HuH-7.5 (cell line): Measurements from ENCODE around the gene ORMDL3.

ENCODE experiments used
- DNase-seq: peaks from one replicate; pipeline ENCODE4 v3.0.0; 2011; ENCODE audit warnings: low spot score

The ORMDL3 gene, protein sequence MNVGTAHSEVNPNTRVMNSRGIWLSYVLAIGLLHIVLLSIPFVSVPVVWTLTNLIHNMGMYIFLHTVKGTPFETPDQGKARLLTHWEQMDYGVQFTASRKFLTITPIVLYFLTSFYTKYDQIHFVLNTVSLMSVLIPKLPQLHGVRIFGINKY

DNA sequence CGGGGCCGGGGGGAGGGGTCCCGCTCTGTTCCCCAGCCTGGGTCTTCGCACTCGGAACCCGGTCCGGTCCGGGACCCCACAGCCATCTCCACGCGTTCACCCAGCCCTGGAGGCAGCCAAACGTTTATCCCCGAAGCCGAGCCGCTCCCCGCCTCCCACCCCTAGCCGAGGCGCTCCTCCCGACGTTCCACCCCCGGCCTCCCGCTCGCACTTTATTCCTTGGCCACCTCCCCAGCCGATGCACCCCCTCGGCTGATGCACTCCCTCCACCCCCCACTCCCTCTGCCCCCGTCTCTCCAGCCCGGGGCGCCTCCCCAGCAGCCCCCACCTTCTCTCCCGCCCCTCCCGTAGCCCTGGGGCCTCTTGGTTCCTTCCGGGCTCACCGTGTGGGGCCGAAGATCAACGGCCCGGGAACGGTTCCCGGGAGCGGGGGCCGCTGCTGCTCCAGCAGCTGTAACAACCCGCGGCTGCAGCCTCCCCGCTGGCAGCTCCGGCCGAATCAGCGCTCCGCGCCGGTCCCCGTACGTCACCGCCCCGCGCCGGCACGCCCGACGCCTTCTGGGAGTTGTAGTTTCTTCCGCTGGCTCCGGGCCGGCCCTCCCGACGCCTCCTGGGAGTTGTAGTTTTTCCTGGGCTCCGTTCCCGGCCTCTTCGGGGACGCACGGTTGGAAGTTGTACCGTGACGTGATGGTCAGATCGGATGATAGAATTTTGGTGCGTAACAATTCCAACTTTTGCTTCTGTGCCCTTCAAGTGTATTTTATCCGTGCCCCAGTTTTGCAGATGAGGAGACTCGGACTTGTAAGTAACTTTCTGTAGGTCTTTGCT, at the start of gene ORMDL3, which contains the start of gene LRRC3C:
TSS of gene ORMDL3 (minus strand) at position 501 of the 828 bp plus-strand sequence. CDS start 3,398 bp downstream, outside the sequence.
TSS of gene LRRC3C (plus strand) at position 632 of the 828 bp plus-strand sequence. CDS start 13,792 bp downstream, outside the sequence.
- DNase-seq: peak; percentile 68

DNA sequence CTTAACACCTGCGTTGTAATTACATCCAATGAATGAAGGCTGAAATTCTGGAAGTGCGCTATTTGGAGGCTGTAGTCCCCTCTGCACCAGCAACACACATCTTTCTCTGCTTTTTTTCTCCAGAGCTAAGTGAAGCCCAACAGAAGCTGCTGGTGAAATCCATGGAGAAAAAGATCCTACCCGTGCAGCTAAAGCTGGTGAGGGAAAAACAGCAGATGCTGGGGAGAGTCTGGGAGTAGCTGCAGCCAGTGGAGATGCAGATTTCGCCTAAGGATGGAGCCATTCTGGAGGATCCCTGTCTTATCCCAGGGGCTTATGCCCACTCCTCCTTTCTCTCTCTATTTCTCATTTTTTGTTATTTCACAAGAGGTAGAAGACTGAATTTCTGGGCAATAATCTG, 48.4 kb upstream of the ORMDL3 start:
- no peak for DNase-seq

DNA sequence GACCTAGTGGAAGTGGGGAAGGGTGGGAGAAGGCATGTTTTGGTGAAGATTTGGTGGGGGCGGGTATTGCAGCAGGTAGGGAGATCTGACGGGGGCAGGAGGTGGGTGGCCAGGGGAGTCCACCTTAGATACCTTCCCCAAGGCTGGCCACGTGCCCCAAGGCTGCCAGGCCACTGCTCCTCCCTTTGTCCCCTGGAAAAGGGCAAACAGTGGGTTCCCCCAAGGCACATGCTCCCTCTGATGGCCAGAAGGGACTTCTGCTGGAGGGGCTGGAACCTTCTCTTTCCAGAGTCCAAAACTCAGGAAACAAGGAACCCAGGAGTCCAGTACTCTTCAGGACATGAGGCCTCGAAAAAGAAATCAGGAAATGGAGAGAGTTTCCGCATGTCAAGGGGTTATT, 47.0 kb upstream of the ORMDL3 start:
- no peak for DNase-seq

DNA sequence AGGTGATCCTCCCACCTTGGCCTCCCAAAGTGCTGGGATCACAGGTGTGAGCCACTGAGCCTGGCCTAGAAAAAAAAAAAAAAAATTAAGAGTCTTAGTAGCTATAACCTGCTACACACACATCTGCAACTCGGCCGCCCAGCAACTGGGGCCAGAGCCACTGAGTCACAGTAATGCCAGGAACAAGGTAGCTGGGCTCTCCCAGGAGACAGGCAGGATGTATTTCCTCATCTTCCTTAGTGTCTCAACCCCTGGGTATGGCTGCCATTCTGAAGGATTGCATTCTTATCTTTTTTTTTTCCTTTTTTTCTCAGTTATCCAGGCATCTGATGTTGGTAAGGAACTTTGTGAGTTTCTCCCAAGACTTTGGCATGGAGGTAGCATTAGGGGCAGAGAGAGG, 46.1 kb upstream of the ORMDL3 start:
- no peak for DNase-seq

DNA sequence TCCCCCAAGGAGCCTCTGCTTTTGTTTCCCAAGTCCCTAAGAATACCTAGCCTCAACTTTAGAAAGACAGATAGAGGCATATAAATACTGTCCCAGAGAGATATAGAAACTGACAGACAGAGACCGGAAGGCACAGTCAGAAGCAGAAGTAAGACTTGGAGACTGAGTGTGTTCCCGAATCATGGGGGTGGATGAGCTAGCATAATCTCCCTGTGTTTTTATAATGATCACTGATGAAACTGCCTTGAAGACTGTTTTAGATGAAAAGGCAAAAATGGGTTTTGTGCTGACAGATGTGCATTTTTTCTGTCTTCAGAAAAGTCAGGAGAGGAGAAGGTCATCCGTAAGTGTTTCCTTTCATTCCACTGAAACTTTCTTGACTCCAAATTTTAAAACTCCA, 44.9 kb upstream of the ORMDL3 start:
- no peak for DNase-seq

DNA sequence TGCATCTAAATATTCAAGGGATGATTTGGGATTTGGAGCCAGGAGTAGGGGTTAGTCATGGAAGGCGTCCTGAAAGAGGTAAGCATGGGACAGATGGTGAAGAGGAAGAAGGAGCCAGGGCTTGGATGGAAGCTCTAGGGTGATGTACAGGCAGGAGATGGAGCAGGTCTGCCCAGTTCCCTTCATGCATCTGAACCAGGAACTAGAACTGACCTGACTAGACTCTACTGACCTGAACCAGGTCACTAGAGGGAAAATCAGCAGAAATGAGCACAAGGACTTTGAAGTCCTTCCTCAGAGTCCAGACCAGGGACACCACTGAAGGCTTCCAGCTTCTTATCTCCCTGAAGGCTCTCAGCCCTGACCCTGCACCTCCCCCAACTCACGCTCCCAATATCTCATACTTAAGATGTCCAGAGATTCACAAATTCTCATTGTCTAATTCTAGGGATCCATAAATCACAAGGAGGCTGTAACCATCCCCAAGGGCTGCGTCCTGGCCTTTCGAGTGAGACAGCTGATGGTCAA, 43.7 kb upstream of the ORMDL3 start:
- DNase-seq: no peak

DNA sequence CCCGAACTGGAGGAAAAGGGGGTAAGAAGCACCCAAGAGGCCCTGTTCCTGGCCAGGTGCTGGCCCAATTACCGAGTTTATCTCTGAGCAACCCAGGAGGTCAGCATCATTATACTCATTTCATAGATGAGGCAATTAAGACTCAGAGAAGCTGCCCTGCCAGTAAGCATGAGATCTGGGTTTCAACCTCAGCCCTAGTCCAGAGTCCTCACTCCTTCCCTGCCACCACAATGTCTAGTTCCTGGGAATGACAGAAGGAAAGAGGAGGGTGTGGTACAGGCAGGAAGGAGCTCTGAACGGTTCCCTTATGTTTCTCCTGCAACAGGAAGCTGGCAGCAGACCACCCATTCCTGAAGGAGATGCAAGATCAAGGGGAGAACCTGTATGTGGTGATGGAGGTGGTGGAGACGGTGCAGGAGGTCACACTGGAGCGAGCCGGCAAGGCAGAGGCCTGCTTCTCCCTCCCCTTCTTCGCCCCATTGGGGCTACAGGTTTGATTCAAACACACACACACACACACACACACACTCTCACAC, 42.8 kb upstream of the ORMDL3 start:
- DNase-seq: no peak

DNA sequence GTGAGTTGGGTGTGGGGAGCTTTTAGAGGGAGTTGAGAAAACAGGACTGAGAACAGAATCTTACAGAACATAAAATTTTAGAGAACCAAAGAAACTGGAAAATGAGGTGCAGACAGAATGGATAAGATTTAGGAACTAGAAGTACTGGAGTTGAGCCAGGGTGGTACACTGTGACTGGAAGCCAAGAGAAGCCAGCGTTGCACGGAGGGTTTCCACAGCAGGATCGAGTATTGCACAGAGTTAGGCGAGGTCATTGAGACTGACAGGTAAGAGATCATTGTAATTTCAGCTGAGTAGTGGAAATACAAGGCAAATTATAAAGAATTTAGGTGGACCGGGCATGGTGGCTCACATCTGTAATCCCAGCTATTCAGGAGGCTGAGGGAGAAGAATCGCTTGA, 42.0 kb upstream of the ORMDL3 start:
- no peak for DNase-seq

DNA sequence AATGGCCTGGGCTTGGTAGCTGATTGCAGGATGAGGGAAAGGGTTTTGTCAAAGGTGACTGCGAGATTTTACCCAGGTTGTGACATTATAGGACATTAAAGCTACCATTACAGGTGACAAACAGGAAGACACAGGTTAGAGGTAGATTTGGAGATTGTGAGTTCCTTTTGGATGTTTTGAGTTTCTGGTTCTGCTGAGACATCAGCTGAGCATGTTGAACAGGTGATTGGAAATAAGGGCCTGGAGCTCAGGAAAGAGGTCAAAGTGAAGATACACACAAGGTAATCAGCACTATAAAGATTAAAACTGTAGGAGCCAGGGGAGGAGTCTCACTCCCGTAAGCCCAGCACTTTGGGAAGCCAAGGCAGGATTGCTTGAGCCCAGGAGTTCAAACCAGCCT, 41.4 kb upstream of the ORMDL3 start:
- DNase-seq: no peak

DNA sequence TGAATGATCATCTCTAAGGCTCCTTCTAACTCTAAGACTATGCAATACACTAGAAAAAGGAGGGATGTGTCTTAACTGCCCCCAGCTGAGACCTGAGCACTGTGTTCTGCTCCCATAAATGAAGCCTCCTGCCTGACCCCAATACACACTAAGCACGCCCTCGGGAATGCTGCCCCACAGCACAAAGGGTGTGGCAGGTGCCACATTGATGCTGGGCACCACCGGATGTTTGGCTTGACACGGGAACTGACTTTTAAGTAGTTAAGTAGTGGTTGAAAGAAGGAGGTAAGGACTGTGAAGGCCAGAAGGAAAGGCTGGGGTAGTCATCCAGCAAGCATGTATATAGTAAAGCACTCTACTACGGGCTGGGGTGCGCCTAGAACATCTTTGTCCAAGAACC, 39.4 kb upstream of the ORMDL3 start:
- no peak for DNase-seq

DNA sequence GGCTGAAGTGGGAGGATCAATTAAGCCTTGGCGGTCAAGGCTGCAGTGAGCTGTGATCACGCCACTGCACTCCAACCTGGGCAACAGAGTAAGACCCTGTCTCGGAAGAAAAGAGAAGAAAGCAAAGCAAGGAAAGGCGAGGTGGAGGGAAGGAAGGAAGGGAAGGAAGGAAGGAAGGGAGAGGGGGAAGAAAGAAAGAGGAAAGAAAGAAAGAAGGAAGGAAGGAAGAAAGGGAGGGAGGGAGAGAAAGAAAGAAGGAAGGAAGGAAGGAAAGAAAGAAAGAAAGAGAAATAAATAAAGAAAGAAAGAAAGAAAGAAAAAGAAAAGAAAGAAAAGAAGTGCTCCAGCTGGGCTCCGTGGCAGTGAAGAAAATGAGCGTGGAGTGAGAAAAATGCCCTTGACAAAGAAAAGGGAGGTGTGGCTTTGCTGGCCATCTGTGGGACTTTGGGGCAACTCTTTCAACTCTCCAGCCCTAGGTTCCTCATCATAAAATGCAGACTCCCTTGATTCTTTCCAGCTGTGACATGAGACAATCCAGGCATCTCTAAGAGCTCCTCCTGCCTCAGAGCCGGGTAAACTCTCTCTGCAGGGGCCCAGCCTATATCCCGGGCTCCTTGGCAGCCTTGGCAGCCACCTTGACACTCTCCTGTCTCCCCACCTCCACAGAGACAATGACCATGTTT, 37.8 kb upstream of the ORMDL3 start:
- DNase-seq: no peak

DNA sequence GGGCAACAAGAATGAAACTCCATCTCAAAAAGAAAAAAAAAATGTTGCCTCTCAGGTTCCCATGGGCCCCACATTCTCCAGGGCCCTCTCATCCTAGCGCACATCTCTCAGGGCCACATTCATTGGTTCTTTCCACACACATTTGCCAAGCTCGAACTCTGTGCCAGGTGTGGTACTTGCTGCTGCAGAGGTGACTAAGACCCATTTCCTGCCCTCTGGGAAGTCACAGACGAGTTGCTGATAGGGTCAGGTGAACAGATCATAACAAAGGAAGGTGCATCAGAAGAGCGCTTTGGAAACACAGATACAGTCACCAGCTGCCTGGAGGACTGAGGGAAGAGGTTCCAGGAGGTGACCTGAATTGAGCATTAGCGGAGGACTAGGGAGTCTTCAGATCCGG, 36.4 kb upstream of the ORMDL3 start:
- DNase-seq: no peak

DNA sequence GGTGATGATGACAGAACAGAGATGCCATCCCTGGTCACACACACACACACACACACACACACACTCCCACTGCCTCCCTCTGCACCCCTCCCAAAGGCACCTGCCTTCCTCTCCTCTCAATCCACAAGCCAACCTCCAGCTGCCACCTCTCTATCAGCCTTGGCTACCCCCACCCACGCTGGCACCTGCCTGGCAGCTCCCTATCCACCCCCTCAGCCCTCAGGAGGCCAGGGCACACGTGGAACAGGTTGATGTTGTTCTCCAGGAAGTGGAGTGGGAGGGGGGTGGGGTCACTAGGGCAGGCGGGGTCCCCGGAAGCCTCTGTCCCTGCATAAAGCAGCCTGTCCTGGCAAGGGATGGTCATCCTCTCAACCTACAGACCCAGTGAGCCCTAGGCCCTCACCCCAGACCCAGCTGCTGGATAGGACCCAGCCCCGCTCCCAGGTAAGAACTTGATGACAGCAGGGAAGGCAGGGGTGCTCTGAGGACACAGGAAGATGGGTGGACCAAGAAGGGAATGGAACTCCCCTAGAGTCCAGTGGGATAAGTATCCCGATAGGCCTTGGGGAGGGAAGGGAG, 35.3 kb upstream of the ORMDL3 start, which contains the start of gene GSDMA:
TSS of gene GSDMA (plus strand) at position 363 of the 579 bp plus-strand sequence. CDS start 2,684 bp downstream, outside the sequence.
- no peak for DNase-seq

DNA sequence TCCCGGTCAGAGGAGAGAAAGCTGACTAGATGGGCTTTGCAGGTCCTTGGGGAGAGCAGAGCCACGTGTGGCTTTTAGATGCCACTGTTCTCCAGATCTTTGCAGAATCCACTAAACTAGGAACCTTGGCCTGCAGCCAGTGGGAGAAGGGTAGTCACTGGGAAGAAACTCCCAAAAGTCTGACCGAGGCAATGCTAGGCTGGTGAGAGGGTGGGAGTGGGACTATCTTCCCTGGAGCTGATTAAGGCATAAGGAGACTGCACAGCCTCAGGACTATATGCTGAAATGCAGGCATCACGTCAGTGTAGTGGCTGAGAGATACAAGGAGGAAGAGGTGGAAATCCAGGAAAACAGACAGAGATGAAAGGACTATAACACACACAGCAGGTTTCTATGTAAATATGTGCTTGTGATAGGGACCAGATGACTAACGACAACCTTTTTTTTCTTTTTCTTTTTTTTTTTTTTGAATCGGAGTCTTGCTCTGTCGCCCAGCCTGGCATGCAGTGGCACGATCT, 33.2 kb upstream of the ORMDL3 start:
- no peak for DNase-seq

DNA sequence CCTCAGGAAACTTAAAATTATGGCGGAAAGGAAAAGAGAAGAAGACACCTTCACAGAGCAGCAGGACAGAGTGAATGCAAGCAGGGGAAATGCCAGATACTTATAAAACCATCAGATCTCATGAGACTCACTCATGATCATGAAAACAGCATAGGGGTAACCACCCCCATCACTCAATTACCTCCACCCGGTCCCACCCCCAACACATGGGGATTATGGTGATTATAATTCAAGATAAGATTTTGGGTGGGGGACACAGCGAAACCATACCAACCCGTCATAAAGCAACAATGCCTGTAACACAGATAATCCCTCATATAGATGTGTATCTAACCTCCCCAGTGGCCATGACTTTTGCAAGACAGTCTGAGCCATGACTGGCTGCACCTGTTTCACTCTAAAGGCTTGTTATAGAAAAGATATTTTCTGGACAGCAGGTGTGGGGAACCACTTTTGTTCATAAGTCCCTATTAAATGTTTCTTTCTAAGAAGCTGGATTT, 28.4 kb upstream of the ORMDL3 start:
- no peak for DNase-seq

DNA sequence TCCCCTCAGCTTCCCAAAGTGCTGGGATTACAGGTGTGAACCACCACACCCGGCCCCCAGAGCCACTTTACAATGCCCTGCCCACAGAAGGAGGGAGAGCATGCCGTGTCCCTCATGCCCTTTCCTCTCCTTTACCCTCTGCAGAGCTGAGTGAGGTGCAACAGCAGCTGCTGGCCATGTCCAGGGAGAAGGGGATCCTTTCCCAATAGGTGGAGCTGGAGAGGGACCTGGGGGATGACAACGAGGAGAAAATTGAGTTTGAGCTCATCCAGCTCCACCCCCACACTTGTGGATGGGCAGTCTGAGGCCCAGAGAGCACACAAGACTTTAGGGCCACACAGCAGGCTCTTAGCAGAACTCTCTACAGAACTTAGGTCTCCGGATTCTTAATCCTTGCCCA, 27.5 kb upstream of the ORMDL3 start:
- DNase-seq: no peak

DNA sequence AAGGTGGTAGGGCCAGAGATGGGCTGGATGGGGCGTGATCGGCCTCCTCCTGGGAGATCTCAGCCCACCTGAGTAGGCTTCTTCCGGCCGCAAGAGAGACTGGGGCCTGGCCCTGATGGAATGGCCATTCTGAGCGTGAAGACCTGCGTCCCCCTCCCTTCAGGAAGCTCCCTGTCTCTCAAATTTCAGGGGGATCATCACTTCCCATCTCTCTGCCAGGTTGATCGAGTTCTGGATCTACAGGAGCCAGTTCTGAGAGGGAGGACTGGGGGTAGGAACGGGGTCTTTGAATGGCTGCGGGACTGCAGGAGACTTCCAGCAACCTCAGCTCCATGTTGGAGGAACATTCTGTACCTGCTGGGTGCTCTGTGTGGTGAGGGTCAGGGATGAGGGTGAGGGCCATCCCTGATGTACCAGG, 26.1 kb upstream of the ORMDL3 start:
- no peak for DNase-seq

DNA sequence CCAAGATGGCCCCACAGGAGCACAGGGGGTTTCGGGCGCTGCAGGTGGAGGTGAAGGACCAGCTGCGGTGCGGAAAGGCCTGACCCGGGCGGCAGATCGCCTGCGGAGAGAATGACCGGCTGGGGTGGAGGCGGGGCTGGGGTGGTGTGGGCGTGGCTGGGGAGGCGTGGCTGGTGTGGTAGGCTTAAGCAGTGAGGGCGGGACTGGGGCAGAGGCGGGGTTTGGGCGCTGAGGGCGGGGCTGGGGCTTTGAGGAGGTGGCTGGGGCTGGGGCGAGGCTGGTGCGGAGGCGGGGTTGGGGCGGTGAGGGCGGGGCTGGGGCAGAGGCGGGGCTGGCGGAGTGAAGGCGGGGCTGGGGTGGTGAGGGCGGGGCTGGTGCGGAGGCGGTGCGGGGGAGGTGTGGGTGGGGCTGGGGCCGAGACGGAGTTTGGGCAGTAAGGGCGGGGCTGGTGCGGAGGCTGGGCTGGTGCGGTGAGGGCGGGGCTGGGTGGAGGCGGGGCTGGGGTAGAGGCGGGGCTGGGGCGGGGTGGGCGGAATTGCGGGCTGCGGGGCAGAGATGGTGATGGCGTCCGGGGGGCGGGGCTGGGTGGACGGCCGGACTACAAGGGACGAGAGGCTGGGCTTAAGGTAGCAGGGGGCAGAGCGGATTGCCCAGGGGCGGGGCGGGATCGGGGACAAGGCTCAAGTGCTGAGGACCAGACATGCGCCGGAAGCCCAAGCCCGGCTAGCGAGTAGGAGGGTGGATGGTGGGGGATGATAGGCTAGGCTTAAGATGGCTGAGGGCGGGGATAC, 25.5 kb upstream of the ORMDL3 start:
- peak; percentile 76 for DNase-seq

DNA sequence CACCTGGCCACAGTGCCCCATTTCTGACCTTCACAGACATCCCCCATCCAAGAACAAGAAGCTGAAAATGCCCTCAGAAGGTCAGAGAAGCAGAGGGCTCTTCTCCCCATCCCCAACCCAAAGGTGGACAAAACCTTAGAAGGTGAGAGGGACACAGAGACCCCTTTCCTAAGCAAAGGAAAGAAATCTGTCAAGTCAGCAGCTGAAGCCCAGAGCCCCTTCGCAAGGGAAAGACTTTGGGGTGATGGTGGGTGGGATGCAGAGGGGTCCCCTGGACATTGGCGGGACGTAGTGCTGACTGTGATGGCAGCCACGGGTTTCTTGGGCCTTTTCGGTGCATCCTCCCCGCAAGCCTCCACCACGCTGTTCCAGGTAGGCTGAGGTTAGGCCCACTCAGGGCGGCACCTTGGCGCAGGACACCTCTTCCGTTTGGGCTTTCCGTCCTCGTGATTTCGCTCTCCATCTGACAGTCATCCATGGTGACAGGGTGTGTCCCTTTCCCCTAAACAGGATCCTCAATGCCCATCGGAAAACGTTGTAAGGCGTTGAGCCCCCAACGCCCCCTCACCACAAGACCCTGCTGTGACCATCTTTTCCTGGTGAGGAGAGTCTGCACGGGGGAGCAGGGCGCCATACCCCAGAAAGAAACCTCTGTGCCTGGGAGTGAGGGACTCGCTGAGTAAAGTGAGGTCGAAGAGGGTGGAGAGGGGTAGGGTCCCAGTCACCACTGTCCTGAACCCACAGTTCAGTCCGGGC, 24.7 kb upstream of the ORMDL3 start:
- no peak for DNase-seq

DNA sequence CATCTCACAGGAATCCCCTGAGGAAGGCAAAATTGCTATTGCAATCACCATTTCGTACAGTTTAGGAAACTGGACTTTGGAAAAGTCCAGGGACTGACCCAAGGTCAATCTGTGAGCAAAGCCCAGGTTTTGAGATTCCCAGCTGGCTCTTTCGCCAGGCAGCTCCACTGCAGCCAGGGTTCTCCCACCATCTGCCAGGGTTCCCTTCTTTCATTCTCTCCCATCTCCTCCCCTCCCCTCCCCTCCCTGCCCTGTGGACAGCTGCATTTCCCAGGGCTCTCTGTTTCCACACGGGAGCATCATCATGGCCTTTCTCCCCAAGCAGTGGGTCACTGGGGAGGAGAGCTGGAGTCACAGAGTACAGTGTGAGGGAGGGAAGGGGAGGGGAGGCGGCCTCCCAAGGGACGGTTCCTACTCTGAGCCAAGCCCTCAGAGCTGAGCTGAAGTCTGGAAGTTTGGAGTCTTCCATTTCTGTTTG, 23.5 kb upstream of the ORMDL3 start:
- no peak for DNase-seq
